Hematopoietic multipotent progenitor cell treated with erythropoietin and hydrocortisone succinate and interleukin-3 and kit ligand, for 4 days (in vitro differentiated cells): ENCODE data around the gene XCL2.

Source experiments
- DNase-seq: peaks from one replicate; pipeline ENCODE4 v3.0.0-alpha.2; 2015

XCL2 gene

DNA sequence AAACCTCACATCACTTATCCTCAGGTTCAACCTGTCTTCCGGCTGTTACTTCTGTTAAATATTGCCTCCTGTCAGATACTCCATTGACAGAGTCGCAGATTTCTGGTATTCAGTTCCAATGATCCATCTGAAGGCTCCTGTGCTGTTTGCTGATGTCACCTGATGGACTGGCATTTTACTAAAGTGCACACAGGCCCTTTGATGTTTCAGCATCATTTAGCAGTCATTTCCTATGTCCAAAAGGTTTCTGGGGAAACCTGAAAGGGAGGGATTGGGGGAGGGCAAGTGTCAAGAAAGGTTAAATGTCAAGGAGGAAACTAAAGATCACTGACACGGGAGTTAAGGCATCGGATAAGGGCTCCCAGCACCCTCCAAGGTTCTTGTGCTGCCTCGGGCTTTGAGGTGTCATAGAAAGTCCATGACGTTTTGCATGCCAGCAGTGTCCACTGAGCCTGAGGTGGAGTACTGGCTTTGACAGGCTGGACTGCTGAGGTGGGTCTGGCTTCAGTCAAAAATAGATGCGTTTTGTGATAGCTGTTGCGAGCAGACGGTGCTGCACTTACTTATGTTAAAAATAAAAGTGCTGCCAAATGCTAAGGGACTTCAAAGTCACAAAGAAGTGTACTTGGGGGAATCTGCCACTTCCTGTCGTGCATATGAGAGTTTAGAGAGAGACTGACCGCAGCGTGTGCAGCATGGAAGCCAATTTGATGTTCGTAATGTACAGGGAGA lies 30.8 kb downstream of the XCL2 start:
- DNase-seq = no peak

DNA sequence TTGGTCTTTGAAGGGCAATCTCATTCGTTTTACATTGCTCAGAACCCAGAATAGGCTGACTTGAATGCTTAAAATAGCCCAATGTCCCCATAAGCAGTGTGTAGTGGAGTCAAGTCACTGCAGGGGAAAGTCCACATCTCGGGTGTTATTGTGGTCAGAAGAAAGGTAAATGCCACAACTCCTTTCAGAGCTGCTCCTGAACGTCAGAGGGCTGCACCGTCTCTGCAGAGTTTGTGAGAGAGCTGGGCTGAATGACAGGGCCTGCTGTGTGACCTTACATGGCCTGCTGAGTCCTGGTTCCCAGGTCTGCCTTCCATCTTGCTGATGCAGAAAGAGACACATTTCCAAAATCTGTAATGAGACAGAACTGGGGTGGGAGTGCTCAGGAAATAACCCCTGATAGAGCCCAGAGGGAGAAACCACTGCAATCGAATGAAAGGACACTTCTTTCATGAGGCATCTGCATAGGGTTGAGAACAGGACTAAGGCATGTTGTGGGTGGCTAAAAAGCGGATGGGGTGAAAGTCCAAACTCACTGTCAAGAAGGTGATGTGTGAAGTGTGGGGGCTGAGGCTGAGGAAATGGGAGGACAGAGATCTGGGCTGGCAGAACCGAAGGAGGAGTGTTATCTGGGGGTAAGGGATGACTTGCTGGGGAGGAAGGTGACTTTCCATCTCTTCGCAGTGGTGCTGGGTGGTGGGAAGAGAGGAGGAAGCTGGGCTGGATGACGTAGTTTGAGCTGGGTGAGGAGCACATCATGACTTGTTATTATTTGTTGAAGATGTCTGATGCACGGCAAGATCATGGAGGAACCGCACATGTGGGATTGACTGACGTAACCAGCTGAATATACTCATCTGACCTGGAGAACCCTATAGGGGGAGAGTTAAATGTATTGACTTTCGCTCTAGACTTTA lies 33.7 kb downstream of the XCL2 start:
- DNase-seq = no peak

DNA sequence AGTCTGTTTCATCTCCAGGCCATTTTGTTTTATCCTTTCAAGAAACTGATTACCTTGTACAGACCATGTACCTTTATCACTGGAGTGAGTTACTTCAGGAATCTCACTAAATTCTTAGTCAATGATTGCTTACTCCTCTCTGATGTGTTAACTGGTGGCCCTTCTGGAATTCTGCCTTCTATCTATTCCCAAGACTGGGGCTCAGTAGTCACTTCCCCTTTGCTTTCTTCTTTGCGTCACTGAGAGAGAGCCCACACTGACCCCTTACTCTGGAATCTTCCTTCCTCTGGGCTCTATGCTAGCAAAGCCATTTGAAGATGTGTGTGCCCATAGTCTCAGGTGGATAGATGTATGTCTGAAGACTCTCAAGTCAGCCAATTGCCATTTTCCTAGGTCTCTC lies 34.6 kb downstream of the XCL2 start:
- no peak for DNase-seq

DNA sequence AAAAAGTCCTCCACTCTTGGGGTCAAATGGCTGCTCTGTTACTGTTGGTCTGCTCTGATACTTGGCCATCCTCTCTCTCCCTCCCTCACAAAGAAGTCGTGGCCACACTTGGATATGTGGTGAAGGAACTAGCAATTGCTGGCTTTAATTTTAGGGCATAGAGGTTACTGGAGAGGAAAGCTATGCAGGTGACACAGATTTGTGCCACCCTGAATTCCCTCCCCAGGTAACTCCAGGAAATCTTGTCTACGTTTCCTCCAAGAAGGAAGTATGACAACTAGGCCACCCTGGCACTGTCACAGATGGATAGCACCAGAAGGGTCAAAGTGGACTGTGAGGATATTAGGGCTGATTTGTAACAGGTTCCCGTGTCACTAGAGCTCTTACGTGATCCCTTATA lies 36.0 kb downstream of the XCL2 start:
- DNase-seq = no peak

DNA sequence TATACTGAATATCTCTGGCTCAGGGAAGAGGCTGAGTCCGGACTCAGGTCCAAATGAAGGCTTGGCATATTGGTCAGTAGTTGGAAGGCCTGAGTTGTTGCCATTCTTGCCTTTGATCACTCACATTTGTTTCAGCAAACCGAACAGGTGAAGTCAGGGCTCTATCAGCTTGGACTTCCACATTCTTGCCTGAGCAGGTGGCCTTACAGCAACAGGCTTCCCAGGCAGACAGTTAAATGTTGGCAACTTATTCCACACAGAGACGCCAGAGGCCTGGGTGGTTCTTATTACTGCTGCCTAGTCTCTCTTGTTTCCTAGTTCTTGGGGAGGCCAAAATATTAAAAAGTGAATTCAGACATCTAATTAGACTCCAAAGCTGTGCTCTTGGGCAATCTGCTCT lies 36.6 kb downstream of the XCL2 start:
- DNase-seq = no peak

DNA sequence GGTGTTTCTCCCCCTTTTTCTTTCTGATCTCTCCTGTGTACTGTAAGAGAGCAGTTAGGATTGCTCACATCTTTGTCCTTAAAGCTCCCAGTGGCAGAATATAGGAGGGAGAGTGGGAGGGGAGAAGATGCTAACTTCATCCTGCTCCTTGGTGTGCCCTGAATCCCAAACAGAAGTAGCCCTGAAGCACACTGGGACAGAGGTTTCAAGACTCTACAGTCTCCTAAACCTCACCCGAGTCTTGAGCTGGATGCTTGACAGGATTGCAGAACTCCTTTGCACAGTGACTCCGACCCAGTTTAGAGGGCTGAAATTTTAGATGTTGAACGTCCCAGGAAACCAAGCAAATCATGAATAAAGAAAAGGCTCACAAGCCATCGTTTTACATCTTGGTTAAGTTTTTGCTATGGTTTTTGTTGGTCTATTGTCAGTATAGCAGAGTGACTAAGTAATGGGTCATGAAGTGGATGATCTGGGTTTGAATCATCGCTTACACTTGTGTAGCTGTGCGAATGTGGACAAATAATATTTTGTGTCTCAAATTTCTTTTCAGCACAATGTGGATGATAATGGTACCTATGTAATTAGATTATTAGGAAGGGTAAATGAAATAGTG lies 37.5 kb downstream of the XCL2 start:
- DNase-seq = no peak

DNA sequence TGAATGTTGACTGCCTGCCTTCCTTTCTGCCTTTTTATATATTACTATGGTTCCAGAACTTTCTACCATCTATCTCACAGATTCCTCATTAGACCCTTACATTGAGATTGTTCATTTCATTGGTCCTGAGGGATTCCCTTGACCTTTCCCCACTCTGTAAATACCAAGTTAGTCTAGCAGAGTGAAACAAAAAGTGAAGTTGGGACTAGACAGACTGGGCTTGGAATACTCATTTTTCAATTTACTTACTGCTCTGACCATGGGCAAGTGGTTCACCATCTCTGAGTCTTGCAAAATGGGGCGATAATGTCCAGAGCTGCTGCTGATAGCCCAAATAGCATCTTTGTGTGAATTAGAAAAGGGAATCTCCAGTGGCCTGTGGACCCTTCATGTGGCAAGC lies 38.8 kb downstream of the XCL2 start:
- no peak for DNase-seq

DNA sequence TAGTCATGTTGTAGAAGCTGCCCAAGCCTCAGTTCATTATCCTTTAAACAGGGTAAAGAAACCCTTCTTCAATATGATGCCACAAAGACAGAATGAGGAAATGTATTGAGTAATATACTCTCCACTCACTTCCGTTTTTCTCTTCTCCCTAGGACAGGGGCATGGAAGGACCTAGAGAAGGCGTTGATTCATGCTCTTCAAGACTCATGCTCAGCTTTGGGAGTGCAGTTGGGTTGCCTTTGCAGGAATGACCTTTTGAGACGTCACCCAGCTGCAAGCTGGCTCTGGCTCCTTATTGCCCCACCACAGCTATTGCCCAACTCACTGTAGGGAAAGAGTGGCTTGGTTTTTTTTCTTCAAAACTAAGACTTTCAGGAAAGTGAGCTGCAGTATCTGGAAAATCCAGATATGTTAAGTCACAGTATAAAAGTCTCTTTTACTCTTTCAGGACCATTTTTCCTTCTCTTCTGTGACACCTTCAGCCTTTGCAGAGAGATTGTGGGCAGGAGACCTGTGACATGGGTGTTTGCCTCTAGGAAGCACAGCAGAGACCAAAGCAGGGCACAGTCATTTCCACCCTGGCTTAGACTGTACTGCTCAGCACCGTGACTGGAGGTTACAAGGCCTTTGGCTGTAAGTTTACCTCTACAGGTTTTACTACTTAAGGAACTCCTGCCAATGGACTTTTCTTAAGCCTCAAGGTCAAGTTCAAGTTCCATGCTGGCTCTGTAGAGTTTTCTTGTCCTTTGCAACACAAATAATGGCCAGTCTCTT lies 39.5 kb downstream of the XCL2 start:
- DNase-seq = peak; percentile 80

DNA sequence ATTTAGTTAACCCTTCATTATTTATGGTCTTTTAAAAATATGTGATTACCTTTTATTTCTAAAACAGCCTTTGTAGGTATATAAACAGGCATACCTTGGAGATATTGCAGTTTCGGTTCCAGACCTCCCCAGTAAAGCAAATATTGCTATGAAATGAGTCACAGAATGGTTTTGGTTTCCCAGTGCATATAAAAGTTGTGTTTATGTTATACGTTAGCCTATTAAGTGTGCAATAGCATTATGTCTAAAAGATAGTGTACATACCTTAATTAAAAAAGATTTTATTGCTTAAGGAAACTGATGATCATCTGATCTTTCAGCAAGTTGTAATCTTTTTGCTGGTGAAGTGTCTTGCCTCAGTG lies 44.1 kb downstream of the XCL2 start:
- no peak for DNase-seq

DNA sequence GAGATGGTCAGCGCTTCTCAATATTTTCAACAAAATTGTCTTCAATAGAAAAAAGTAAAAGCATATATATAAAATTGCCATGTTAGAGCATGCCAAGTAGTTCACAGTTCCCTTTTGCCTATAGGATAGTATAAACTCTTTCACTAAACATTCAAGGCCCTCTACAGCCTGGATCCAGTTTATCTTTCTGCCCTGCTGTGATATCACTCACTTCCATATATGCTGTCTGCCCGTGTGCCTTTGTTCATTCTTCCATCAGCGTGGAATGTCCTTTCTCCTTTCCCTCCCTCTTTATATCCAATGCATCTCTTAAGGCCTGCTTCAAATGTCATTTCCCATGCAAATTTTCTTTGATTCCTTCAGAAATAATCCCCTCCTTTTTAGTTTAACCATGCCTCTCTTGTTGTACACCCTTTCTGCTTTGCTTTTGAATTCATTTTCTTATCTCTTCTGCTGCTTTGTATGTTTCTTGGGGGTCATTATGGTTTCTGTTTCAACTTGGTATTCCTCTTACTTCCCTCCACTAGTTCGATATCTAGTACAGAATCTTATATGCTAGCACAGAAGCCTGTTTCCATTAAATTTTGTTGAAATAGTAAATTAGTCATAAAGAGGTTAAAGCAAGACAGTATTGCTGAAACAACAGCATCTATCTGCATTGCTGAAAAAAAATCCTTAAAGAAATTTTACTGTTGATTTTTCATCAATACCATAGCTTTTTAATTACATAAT lies 44.7 kb downstream of the XCL2 start:
- peak; percentile 55 for DNase-seq

DNA sequence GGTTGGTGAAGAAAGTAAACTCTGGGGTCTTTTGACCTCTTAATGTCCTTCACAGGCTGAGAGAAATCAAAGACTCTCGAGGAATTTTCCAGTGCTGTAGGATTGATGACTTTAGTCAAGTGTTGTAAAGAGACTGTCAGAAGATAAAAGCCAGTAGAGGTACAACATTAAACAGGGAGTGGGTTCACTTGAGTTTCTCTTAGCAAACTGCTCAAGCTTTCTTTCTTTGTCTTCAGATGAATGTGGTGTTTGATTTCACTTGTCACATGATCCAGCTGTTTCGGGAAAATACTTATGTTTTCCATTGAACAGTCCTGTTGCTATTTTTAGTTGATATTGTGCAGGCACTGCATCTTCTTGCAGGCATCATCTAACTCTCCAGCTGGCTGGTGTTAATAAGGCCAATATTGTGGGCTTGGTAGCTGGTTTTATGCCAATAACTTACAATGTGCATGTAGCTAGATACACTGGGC lies 45.6 kb downstream of the XCL2 start:
- DNase-seq = peak; percentile 68

DNA sequence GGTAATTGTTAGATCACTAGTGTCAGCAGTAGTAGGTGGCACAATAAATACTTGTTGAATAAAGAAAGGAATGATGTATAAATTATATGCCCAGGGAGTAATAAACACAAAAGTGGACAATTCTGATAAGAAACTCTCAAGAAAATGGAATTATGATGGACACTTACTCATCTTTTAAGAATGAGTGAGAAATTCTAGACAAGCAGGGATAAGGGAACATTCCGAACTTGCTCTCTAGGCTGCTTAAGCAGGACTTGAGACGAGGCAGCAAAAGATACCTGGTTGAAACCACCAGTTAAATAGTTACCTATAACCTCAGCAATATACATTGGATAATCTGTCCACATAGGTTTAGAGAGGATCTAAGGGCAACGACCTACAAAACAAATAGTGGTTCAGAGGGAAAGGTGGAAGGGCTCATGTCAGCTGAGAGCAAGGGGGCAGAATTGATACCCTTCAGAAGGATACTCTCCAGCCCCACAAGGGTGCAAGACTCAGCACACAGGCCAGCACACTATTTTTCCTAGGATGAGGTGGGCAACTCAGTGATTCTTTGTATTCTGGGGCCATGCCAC lies 46.3 kb downstream of the XCL2 start:
- DNase-seq = no peak

DNA sequence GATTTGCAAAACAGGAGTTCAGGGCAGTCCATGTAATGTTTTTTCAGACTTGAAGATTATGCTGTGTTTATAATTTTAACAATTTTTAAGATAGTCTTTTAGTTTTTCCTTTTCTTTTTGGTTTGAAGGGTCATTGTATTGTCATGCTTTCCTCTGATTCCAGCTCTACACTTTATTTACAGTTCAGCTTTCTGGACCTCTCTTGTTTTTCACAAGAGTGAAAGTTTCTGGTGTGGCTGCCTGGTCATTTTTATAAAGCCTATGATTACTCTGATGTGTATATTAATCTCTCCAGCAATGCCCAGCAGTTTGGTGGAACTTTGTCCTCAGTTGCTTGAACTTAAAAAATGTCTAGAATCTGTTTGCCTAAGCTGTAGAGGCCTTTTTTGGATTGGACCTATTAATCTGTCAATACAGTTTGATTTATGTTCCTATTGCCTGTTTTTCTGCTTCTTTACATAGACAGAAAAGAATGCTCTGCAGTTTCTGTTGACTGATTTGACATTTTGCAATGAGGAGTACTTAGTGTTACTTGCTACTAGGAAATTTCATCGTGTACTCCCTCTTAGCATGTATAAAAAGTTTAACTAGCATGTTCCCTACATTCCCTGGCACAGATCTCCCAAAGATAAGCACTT lies 52.2 kb downstream of the XCL2 start:
- DNase-seq = no peak
